ENCODE measurements around the gene UTP18. TPM values are rescaled to one million over a fixed set of nuclear protein-coding genes. Genes with fewer than 3 reads are reported as not detected.

Gene UTP18
- total RNA-seq, 1 experiment from 2014 or later, result 68.8 TPM

GRCh38 chr17:51234162-51234561, 26.2 kb upstream of the UTP18 start (continued):
- TF ChIP-seq, protein P1, sequence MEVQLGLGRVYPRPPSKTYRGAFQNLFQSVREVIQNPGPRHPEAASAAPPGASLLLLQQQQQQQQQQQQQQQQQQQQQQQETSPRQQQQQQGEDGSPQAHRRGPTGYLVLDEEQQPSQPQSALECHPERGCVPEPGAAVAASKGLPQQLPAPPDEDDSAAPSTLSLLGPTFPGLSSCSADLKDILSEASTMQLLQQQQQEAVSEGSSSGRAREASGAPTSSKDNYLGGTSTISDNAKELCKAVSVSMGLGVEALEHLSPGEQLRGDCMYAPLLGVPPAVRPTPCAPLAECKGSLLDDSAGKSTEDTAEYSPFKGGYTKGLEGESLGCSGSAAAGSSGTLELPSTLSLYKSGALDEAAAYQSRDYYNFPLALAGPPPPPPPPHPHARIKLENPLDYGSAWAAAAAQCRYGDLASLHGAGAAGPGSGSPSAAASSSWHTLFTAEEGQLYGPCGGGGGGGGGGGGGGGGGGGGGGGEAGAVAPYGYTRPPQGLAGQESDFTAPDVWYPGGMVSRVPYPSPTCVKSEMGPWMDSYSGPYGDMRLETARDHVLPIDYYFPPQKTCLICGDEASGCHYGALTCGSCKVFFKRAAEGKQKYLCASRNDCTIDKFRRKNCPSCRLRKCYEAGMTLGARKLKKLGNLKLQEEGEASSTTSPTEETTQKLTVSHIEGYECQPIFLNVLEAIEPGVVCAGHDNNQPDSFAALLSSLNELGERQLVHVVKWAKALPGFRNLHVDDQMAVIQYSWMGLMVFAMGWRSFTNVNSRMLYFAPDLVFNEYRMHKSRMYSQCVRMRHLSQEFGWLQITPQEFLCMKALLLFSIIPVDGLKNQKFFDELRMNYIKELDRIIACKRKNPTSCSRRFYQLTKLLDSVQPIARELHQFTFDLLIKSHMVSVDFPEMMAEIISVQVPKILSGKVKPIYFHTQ (CRISPR knock-in tag; IDR thresholded peaks at IDR 0.05), result no peak
- TF ChIP-seq MAX (CRISPR knock-in tag; IDR thresholded peaks at IDR 0.05) (no peak), ZNF423 (CRISPR knock-in tag; IDR thresholded peaks at IDR 0.05) (no peak), PRDM15 (CRISPR knock-in tag; IDR thresholded peaks at IDR 0.05) (no peak), MYBL2 (CRISPR knock-in tag; IDR thresholded peaks at IDR 0.05) (no peak)
- TF ChIP-seq, protein P2, sequence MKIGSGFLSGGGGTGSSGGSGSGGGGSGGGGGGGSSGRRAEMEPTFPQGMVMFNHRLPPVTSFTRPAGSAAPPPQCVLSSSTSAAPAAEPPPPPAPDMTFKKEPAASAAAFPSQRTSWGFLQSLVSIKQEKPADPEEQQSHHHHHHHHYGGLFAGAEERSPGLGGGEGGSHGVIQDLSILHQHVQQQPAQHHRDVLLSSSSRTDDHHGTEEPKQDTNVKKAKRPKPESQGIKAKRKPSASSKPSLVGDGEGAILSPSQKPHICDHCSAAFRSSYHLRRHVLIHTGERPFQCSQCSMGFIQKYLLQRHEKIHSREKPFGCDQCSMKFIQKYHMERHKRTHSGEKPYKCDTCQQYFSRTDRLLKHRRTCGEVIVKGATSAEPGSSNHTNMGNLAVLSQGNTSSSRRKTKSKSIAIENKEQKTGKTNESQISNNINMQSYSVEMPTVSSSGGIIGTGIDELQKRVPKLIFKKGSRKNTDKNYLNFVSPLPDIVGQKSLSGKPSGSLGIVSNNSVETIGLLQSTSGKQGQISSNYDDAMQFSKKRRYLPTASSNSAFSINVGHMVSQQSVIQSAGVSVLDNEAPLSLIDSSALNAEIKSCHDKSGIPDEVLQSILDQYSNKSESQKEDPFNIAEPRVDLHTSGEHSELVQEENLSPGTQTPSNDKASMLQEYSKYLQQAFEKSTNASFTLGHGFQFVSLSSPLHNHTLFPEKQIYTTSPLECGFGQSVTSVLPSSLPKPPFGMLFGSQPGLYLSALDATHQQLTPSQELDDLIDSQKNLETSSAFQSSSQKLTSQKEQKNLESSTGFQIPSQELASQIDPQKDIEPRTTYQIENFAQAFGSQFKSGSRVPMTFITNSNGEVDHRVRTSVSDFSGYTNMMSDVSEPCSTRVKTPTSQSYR (CRISPR knock-in tag; IDR thresholded peaks at IDR 0.05), result no peak
- TF ChIP-seq, protein P3, sequence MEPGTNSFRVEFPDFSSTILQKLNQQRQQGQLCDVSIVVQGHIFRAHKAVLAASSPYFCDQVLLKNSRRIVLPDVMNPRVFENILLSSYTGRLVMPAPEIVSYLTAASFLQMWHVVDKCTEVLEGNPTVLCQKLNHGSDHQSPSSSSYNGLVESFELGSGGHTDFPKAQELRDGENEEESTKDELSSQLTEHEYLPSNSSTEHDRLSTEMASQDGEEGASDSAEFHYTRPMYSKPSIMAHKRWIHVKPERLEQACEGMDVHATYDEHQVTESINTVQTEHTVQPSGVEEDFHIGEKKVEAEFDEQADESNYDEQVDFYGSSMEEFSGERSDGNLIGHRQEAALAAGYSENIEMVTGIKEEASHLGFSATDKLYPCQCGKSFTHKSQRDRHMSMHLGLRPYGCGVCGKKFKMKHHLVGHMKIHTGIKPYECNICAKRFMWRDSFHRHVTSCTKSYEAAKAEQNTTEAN (CRISPR knock-in tag; IDR thresholded peaks at IDR 0.05), result no peak
- TF ChIP-seq, protein P4, sequence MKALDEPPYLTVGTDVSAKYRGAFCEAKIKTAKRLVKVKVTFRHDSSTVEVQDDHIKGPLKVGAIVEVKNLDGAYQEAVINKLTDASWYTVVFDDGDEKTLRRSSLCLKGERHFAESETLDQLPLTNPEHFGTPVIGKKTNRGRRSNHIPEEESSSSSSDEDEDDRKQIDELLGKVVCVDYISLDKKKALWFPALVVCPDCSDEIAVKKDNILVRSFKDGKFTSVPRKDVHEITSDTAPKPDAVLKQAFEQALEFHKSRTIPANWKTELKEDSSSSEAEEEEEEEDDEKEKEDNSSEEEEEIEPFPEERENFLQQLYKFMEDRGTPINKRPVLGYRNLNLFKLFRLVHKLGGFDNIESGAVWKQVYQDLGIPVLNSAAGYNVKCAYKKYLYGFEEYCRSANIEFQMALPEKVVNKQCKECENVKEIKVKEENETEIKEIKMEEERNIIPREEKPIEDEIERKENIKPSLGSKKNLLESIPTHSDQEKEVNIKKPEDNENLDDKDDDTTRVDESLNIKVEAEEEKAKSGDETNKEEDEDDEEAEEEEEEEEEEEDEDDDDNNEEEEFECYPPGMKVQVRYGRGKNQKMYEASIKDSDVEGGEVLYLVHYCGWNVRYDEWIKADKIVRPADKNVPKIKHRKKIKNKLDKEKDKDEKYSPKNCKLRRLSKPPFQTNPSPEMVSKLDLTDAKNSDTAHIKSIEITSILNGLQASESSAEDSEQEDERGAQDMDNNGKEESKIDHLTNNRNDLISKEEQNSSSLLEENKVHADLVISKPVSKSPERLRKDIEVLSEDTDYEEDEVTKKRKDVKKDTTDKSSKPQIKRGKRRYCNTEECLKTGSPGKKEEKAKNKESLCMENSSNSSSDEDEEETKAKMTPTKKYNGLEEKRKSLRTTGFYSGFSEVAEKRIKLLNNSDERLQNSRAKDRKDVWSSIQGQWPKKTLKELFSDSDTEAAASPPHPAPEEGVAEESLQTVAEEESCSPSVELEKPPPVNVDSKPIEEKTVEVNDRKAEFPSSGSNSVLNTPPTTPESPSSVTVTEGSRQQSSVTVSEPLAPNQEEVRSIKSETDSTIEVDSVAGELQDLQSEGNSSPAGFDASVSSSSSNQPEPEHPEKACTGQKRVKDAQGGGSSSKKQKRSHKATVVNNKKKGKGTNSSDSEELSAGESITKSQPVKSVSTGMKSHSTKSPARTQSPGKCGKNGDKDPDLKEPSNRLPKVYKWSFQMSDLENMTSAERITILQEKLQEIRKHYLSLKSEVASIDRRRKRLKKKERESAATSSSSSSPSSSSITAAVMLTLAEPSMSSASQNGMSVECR (CRISPR knock-in tag; IDR thresholded peaks at IDR 0.05; ENCODE audit: borderline replicate concordance), result no peak

DNA sequence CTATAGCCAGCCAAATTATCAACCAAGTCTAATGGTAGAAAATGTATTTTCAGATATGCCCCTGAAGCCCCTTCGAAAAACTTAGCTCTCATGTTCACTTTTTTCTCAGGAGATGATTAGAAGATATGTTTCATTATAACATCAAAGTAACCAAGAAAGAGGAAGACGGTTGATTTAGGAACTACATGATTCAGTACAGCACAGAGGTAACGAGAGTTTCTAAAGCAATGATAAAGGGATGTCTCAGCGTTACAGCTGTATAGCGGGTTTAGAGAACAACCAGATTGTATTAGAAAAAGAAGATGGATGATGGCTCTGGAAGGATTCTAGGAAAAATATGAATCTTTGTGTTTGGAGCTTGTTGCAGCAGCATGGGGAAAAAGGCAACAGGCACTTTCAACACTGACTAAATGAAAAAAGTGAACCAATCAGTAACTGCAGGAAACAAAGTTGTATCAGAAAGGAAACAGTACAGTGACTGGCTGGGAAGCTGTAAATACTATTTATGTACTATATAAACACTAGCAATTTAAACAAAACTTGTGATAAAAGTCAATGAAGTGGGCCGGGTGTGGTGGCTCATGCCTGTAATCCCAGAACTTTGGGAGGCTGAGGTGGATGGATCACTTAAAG, 22.0 kb upstream of the UTP18 start:
- Mint-ChIP-seq H3K36me3 (no peaks in the 10 kb centered on the region), H3K27ac (peak overlapping the region; percentile 18; the same call in 1 of the 2 replicates), H3K27me3 (ENCODE audit: low read depth) (no peaks in the 10 kb centered on the region), H3K4me3 (no peak overlapping the region), H3K4me1 (no peaks in the 10 kb centered on the region), H3K9me3 (no peaks in the 10 kb centered on the region)
- TF ChIP-seq GRHL2 (CRISPR knock-in tag; IDR thresholded peaks at IDR 0.05; ENCODE audit: insufficient replicate concordance, severe bottlenecking) (no peak), FOXJ3 (CRISPR knock-in tag; IDR thresholded peaks at IDR 0.05; ENCODE audit: borderline replicate concordance) (no peak), ZBTB21 (CRISPR knock-in tag; IDR thresholded peaks at IDR 0.05; ENCODE audit: borderline replicate concordance) (no peak), ZNF219 (CRISPR knock-in tag; IDR thresholded peaks at IDR 0.05; ENCODE audit: borderline replicate concordance) (no peak), JAZF1 (CRISPR knock-in tag; IDR thresholded peaks at IDR 0.05) (no peak), EMX1 (CRISPR knock-in tag; IDR thresholded peaks at IDR 0.05) (no peak), JUN (CRISPR knock-in tag; IDR thresholded peaks at IDR 0.05) (no peak)
- TF ChIP-seq, protein P5, sequence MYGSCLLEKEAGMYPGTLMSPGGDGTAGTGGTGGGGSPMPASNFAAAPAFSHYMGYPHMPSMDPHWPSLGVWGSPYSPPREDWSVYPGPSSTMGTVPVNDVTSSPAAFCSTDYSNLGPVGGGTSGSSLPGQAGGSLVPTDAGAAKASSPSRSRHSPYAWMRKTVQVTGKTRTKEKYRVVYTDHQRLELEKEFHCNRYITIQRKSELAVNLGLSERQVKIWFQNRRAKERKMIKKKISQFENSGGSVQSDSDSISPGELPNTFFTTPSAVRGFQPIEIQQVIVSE (CRISPR knock-in tag; IDR thresholded peaks at IDR 0.05; ENCODE audit: borderline replicate concordance), result no peak
- ChIA-PET POLR2A (interaction anchor here (0.5 kb wide), 1 partner anchor 216 kb away, joined by 3 read pairs; no protein-coding TSS in a partner anchor), CTCF (no interaction called here)
- DNase-seq (ENCODE audit: low spot score) (no peak), ATAC-seq (no peak)
